GM23338 (cell line): ENCODE measurements around the gene ANKRD17. TPM values are rescaled to one million over a fixed set of nuclear protein-coding genes. Genes with fewer than 3 reads are reported as not detected.

Experiments
- ATAC-seq: fragments of 200-7000 bp; cut with Tn5 transposase; 3 replicates; pipeline ENCODE4 v1.9.1; 2020
- DNase-seq: peaks from one replicate; pipeline ENCODE4 v3.0.0-alpha.2; 2015; ENCODE audit warnings: low spot score
- H2AFZ ChIP-seq: fragments of 200-600 bp; sonication (generic); 2 replicates; pipeline ENCODE4 v1.8.0; 2016; ENCODE audit warnings: antibody characterized with exemption, mild to moderate bottlenecking, moderate library complexity
- H3F3A ChIP-seq: fragments of 200-600 bp; sonication (generic); replicated peaks from 2 replicates; pipeline ENCODE4 v1.8.0; 2017; ENCODE audit warnings: antibody characterized with exemption, mixed run types, low read depth
- H3K27ac ChIP-seq: fragments of 200-600 bp; sonication (generic); 2 replicates; pipeline ENCODE4 v1.6.1; 2016; ENCODE audit warnings: low read depth
- H3K27me3 ChIP-seq: fragments of 200-600 bp; sonication (generic); 2 replicates; pipeline ENCODE4 v1.8.0; 2016; ENCODE audit warnings: mild to moderate bottlenecking, mixed run types, moderate library complexity; ENCODE audit not compliant: insufficient read depth
- H3K36me3 ChIP-seq: fragments of 200-600 bp; sonication (generic); 2 replicates; pipeline ENCODE4 v1.8.0; 2016; ENCODE audit warnings: mild to moderate bottlenecking; ENCODE audit not compliant: insufficient read depth
- H3K4me1 ChIP-seq: fragments of 200-600 bp; sonication (generic); 2 replicates; pipeline ENCODE4 v1.8.0; 2016; ENCODE audit warnings: mild to moderate bottlenecking, moderate library complexity; ENCODE audit not compliant: insufficient read depth
- H3K4me2 ChIP-seq: fragments of 200-600 bp; sonication (generic); 2 replicates; pipeline ENCODE4 v1.7.1; 2017; ENCODE audit warnings: mixed run types
- H3K4me3 ChIP-seq: fragments of 200-600 bp; sonication (generic); 2 replicates; pipeline ENCODE4 v1.6.1; 2016; ENCODE audit warnings: mixed run types
- H3K79me2 ChIP-seq: fragments of 200-600 bp; sonication (generic); replicated peaks from 2 replicates; pipeline ENCODE4 v1.8.0; 2017; ENCODE audit warnings: mild to moderate bottlenecking; ENCODE audit not compliant: insufficient read depth
- H3K9me2 ChIP-seq: fragments of 200-600 bp; sonication (generic); 2 replicates; pipeline ENCODE4 v1.8.0; 2017; ENCODE audit not compliant: insufficient read depth
- H4K20me1 ChIP-seq: fragments of 200-600 bp; sonication (generic); replicated peaks from 2 replicates; pipeline ENCODE4 v1.8.0; 2017; ENCODE audit warnings: mild to moderate bottlenecking; ENCODE audit not compliant: insufficient read depth
- H3K27ac Mint-ChIP-seq: 2 replicates; pipeline ENCODE4 v1.8.0; 2020; ENCODE audit warnings: inconsistent platforms, mild to moderate bottlenecking, moderate library complexity, mixed read lengths
- H3K27me3 Mint-ChIP-seq: 3 replicates; pipeline ENCODE4 v1.8.0; 2022; ENCODE audit warnings: low read depth, mild to moderate bottlenecking, moderate library complexity, mixed read lengths, inconsistent platforms; ENCODE audit not compliant: insufficient read depth, poor library complexity
- H3K36me3 Mint-ChIP-seq: 3 replicates; pipeline ENCODE4 v1.8.0; 2021; ENCODE audit warnings: low read depth, mild to moderate bottlenecking, inconsistent platforms, moderate library complexity, mixed read lengths
- H3K4me1 Mint-ChIP-seq: 3 replicates; pipeline ENCODE4 v1.8.0; 2020; ENCODE audit warnings: mild to moderate bottlenecking, inconsistent platforms, mixed read lengths
- H3K4me3 Mint-ChIP-seq: 3 replicates; pipeline ENCODE4 v1.8.0; 2021; ENCODE audit warnings: moderate library complexity, mild to moderate bottlenecking, inconsistent platforms, mixed read lengths
- H3K9me3 Mint-ChIP-seq: 3 replicates; pipeline ENCODE4 v1.8.0; 2020; ENCODE audit warnings: moderate library complexity, mild to moderate bottlenecking, inconsistent platforms, mixed read lengths
- CREB1 ChIP-seq: fragments of 250-450 bp; sonication (Bioruptor Pico); IDR thresholded peaks from 2 replicates; pipeline ENCODE4 v1.5.0; 2020; ENCODE audit warnings: low read depth, mild to moderate bottlenecking, moderate library complexity
- EZH2 ChIP-seq: fragments of 200-600 bp; sonication (generic); IDR thresholded peaks from one replicate; pipeline ENCODE4 v1.8.0; 2017; ENCODE audit warnings: antibody characterized with exemption, mild to moderate bottlenecking, low read depth; ENCODE audit not compliant: unreplicated experiment
- EZH2phosphoT487 ChIP-seq: fragments of 200-600 bp; sonication (generic); IDR thresholded peaks from one replicate; pipeline ENCODE4 v1.8.1; 2018; ENCODE audit warnings: antibody characterized with exemption; ENCODE audit not compliant: unreplicated experiment
- JUNB ChIP-seq: IDR thresholded peaks from one replicate; pipeline ENCODE4 v1.6.1; 2016; ENCODE audit warnings: antibody characterized with exemption; ENCODE audit not compliant: unreplicated experiment
- NANOG ChIP-seq: IDR thresholded peaks from 2 replicates; pipeline ENCODE4 v1.6.1; 2016; ENCODE audit warnings: antibody characterized with exemption, borderline replicate concordance
- POLR2AphosphoS5 ChIP-seq: IDR thresholded peaks from 2 replicates; pipeline ENCODE4 v1.6.1; 2016; ENCODE audit warnings: antibody characterized with exemption, low read depth
- STAT1 ChIP-seq: IDR thresholded peaks from one replicate; pipeline ENCODE4 v1.6.1; 2016; ENCODE audit warnings: antibody characterized with exemption; ENCODE audit not compliant: unreplicated experiment
- ZNF114 ChIP-seq: fragments of 250-450 bp; sonication (Bioruptor Pico); IDR thresholded peaks from 2 replicates; pipeline ENCODE4 v1.5.0; 2020; ENCODE audit warnings: mild to moderate bottlenecking, moderate library complexity
- ZNF331 ChIP-seq: fragments of 250-450 bp; sonication (Bioruptor Pico); IDR thresholded peaks from 2 replicates; pipeline ENCODE4 v1.5.0; 2020; ENCODE audit warnings: low read depth, mild to moderate bottlenecking, moderate library complexity
- polyA plus RNA-seq: library from polyadenylated mRNA; unstranded; fragments of >200 nt; fragmentation: Nextera tagmentation; extraction: Ambion mirVana; gene quantifications from 2 replicates; pipeline ENCODE4 v1.2.1, GENCODE V29; 2016
- total RNA-seq: library from RNA; depleted of rRNA; stranded (reverse); fragments of >200 nt; shearing (Covaris generic); gene quantifications from 2 replicates; pipeline ENCODE4 v1.2.3, GENCODE V29; 2014
- TF ChIP-seq, protein P1 (sequence below): IDR thresholded peaks from one replicate; pipeline ENCODE4 v1.6.1; 2018; ENCODE audit warnings: antibody characterized with exemption; ENCODE audit not compliant: unreplicated experiment
- TF ChIP-seq, protein P2 (sequence below): IDR thresholded peaks from 2 replicates; pipeline ENCODE4 v1.6.1; 2016; ENCODE audit warnings: antibody characterized with exemption
- TF ChIP-seq, protein P3 (sequence below), 2 experiments: fragments of 200-600 bp in 1 of 2; sonication (generic) in 1 of 2; conservative IDR thresholded peaks; 2 replicates each; pipeline versions ENCODE4 v1.5.1 to v1.6.1; 2016 to 2017; ENCODE audit warnings: antibody characterized with exemption in 2 of 2, low read depth in 2 of 2, mild to moderate bottlenecking in 2 of 2, moderate library complexity in 1 of 2
- TF ChIP-seq, protein P4 (sequence below): fragments of 250-450 bp; sonication (Bioruptor Pico); IDR thresholded peaks from 2 replicates; pipeline ENCODE4 v1.5.0; 2020; ENCODE audit warnings: mild to moderate bottlenecking, moderate library complexity

Gene ANKRD17
- total and polyA plus RNA-seq, 2 experiments from 2014 or later = 41.9 to 85.3 TPM

DNA sequence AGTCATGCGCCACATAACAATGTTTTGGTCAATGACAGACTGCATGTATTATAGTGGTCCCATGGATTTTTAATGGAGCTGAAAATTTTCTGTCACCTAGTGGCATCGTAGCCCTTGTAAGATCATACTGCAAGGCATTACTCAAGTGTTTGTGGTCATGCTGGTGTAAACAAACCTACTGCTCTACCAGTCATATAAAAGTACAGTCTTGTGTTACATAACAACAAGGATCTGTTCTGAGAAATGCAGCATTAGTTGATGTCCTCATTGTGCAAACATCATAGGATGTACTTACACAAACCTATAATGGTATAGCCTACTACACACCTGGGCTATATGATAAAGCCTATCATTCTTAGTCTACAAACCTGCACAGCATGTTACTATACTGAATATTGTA lies 223.7 kb downstream of the ANKRD17 start:
- Histone ChIP-seq H3K36me3 (peaks cover 4% of the 10 kb centered on the region; the same call in 1 of the 2 replicates), H2AFZ (no peak overlapping the region), H3K79me2 (no peaks in the 10 kb centered on the region), H3K9me2 (no peaks in the 10 kb centered on the region), H3K27me3 (no peaks in the 10 kb centered on the region), H3K27ac (no peak overlapping the region), H3F3A (no peaks in the 10 kb centered on the region), H4K20me1 (no peaks in the 10 kb centered on the region), H3K4me1 (no peaks in the 10 kb centered on the region), H3K4me2 (no peak overlapping the region), H3K4me3 (no peak overlapping the region)
- Mint-ChIP-seq H3K27ac (no peak overlapping the region), H3K4me1 (peaks cover 3% of the 10 kb centered on the region; the same call in 1 of the 3 replicates), H3K4me3 (no peak overlapping the region), H3K9me3 (peaks cover 35% of the 10 kb centered on the region), H3K27me3 (peaks cover 3% of the 10 kb centered on the region), H3K36me3 (peaks cover 32% of the 10 kb centered on the region)
- DNase-seq (no peak), ATAC-seq (no peak)
- TF ChIP-seq, protein P1, sequence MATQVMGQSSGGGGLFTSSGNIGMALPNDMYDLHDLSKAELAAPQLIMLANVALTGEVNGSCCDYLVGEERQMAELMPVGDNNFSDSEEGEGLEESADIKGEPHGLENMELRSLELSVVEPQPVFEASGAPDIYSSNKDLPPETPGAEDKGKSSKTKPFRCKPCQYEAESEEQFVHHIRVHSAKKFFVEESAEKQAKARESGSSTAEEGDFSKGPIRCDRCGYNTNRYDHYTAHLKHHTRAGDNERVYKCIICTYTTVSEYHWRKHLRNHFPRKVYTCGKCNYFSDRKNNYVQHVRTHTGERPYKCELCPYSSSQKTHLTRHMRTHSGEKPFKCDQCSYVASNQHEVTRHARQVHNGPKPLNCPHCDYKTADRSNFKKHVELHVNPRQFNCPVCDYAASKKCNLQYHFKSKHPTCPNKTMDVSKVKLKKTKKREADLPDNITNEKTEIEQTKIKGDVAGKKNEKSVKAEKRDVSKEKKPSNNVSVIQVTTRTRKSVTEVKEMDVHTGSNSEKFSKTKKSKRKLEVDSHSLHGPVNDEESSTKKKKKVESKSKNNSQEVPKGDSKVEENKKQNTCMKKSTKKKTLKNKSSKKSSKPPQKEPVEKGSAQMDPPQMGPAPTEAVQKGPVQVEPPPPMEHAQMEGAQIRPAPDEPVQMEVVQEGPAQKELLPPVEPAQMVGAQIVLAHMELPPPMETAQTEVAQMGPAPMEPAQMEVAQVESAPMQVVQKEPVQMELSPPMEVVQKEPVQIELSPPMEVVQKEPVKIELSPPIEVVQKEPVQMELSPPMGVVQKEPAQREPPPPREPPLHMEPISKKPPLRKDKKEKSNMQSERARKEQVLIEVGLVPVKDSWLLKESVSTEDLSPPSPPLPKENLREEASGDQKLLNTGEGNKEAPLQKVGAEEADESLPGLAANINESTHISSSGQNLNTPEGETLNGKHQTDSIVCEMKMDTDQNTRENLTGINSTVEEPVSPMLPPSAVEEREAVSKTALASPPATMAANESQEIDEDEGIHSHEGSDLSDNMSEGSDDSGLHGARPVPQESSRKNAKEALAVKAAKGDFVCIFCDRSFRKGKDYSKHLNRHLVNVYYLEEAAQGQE = no peak
- TF ChIP-seq EZH2phosphoT487 (no peak), NANOG (no peak), ZNF114 (CRISPR knock-in tag) (no peak), ZNF331 (CRISPR knock-in tag) (no peak), STAT1 (no peak), CREB1 (CRISPR knock-in tag) (no peak), POLR2AphosphoS5 (no peak), EZH2 (no peak), JUNB (no peak)
- TF ChIP-seq, protein P2, sequence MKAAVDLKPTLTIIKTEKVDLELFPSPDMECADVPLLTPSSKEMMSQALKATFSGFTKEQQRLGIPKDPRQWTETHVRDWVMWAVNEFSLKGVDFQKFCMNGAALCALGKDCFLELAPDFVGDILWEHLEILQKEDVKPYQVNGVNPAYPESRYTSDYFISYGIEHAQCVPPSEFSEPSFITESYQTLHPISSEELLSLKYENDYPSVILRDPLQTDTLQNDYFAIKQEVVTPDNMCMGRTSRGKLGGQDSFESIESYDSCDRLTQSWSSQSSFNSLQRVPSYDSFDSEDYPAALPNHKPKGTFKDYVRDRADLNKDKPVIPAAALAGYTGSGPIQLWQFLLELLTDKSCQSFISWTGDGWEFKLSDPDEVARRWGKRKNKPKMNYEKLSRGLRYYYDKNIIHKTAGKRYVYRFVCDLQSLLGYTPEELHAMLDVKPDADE = no peak
- TF ChIP-seq, protein P3, sequence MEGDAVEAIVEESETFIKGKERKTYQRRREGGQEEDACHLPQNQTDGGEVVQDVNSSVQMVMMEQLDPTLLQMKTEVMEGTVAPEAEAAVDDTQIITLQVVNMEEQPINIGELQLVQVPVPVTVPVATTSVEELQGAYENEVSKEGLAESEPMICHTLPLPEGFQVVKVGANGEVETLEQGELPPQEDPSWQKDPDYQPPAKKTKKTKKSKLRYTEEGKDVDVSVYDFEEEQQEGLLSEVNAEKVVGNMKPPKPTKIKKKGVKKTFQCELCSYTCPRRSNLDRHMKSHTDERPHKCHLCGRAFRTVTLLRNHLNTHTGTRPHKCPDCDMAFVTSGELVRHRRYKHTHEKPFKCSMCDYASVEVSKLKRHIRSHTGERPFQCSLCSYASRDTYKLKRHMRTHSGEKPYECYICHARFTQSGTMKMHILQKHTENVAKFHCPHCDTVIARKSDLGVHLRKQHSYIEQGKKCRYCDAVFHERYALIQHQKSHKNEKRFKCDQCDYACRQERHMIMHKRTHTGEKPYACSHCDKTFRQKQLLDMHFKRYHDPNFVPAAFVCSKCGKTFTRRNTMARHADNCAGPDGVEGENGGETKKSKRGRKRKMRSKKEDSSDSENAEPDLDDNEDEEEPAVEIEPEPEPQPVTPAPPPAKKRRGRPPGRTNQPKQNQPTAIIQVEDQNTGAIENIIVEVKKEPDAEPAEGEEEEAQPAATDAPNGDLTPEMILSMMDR (conservative IDR thresholded peaks at IDR 0.05; ENCODE audit: low read depth in 2 of 2) = no peak
- TF ChIP-seq, protein P4, sequence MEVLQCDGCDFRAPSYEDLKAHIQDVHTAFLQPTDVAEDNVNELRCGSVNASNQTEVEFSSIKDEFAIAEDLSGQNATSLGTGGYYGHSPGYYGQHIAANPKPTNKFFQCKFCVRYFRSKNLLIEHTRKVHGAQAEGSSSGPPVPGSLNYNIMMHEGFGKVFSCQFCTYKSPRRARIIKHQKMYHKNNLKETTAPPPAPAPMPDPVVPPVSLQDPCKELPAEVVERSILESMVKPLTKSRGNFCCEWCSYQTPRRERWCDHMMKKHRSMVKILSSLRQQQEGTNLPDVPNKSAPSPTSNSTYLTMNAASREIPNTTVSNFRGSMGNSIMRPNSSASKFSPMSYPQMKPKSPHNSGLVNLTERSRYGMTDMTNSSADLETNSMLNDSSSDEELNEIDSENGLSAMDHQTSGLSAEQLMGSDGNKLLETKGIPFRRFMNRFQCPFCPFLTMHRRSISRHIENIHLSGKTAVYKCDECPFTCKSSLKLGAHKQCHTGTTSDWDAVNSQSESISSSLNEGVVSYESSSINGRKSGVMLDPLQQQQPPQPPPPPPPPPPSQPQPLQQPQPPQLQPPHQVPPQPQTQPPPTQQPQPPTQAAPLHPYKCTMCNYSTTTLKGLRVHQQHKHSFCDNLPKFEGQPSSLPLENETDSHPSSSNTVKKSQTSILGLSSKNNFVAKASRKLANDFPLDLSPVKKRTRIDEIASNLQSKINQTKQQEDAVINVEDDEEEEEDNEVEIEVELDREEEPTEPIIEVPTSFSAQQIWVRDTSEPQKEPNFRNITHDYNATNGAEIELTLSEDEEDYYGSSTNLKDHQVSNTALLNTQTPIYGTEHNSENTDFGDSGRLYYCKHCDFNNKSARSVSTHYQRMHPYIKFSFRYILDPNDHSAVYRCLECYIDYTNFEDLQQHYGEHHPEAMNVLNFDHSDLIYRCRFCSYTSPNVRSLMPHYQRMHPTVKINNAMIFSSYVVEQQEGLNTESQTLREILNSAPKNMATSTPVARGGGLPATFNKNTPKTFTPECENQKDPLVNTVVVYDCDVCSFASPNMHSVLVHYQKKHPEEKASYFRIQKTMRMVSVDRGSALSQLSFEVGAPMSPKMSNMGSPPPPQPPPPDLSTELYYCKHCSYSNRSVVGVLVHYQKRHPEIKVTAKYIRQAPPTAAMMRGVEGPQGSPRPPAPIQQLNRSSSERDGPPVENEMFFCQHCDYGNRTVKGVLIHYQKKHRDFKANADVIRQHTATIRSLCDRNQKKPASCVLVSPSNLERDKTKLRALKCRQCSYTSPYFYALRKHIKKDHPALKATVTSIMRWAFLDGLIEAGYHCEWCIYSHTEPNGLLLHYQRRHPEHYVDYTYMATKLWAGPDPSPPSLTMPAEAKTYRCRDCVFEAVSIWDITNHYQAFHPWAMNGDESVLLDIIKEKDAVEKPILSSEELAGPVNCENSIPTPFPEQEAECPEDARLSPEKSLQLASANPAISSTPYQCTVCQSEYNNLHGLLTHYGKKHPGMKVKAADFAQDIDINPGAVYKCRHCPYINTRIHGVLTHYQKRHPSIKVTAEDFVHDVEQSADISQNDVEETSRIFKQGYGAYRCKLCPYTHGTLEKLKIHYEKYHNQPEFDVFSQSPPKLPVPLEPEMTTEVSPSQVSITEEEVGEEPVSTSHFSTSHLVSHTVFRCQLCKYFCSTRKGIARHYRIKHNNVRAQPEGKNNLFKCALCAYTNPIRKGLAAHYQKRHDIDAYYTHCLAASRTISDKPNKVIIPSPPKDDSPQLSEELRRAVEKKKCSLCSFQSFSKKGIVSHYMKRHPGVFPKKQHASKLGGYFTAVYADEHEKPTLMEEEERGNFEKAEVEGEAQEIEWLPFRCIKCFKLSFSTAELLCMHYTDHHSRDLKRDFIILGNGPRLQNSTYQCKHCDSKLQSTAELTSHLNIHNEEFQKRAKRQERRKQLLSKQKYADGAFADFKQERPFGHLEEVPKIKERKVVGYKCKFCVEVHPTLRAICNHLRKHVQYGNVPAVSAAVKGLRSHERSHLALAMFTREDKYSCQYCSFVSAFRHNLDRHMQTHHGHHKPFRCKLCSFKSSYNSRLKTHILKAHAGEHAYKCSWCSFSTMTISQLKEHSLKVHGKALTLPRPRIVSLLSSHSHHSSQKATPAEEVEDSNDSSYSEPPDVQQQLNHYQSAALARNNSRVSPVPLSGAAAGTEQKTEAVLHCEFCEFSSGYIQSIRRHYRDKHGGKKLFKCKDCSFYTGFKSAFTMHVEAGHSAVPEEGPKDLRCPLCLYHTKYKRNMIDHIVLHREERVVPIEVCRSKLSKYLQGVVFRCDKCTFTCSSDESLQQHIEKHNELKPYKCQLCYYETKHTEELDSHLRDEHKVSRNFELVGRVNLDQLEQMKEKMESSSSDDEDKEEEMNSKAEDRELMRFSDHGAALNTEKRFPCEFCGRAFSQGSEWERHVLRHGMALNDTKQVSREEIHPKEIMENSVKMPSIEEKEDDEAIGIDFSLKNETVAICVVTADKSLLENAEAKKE = no peak
